ENCODE measurements around the gene C6orf15.

DNA sequence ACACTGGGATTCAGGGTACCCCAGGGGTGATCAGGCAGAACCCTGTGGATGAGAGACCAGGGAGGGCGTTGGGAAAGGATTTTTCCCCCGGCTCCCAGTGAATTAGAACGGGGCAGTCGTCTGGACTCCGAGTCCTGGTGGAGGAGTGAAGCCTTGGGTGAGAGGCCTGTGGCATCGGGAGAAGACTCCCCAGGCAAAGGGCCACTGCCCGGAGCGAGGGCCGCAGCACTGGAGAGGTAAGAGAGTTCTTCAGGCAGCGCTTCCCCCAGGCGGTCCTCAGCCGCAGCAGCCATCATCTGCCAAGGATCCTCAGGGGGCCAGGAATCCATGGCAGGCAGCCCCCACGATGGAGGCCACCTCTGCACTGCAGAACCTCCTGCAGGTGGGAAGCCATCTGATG lies 663 bp downstream of the C6orf15 start:
- TF ChIP-seq, protein P1, sequence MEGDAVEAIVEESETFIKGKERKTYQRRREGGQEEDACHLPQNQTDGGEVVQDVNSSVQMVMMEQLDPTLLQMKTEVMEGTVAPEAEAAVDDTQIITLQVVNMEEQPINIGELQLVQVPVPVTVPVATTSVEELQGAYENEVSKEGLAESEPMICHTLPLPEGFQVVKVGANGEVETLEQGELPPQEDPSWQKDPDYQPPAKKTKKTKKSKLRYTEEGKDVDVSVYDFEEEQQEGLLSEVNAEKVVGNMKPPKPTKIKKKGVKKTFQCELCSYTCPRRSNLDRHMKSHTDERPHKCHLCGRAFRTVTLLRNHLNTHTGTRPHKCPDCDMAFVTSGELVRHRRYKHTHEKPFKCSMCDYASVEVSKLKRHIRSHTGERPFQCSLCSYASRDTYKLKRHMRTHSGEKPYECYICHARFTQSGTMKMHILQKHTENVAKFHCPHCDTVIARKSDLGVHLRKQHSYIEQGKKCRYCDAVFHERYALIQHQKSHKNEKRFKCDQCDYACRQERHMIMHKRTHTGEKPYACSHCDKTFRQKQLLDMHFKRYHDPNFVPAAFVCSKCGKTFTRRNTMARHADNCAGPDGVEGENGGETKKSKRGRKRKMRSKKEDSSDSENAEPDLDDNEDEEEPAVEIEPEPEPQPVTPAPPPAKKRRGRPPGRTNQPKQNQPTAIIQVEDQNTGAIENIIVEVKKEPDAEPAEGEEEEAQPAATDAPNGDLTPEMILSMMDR (IDR thresholded peaks at IDR 0.05 in 4 of 5, conservative IDR thresholded peaks at IDR 0.05 in 1 of 5): no peak
- TF ChIP-seq POLR2A (IDR thresholded peaks at IDR 0.05): no peak

Measured in gastrocnemius medialis (tissue), 4 donors.